Peyer's patch (tissue), 4 donors: ENCODE data around the gene ACACA.

ENCODE experiments used
- POLR2A ChIP-seq, 2 donors: fragments of 450-650 bp; IDR thresholded peaks; one replicate each; pipeline ENCODE4 v1.5.1; 2017; ENCODE audit warnings: antibody characterized with exemption in 2 of 2, mild to moderate bottlenecking in 2 of 2, moderate library complexity in 2 of 2
- TF ChIP-seq, protein P1 (sequence below), 6 experiments: fragments of 450-650 bp in 4 of 6; fragments of 200-600 bp in 2 of 6; sonication (generic) in 1 of 6; IDR thresholded peaks; one replicate each; pipeline ENCODE4 v1.5.1; 2017 to 2019; ENCODE audit warnings: antibody characterized with exemption in 6 of 6, mild to moderate bottlenecking in 3 of 6, moderate library complexity in 1 of 6

DNA sequence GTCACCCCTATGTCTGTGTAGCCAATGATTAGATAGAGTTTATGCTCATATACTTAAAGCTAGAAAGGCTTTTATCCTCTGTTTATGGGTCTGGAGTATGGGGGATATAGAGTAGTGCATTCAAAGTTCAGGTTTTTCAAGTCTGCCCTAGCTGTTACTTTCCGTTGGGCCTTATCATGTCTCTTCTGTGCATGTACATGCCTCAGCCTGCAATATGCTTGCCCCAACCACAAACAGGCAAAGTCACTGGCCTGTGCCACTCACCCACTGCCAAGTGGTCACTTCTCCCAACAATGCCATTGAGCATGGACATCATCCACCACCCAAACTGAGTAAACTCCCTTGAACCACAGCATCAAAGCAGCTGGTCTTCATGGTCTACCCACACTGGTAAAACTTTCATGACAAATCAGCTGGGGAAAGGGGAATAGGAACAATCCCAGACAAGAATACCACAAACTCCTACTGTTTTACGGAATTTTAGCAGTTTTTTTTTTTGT, 101.2 kb downstream of the ACACA start:
- TF ChIP-seq, protein P1, sequence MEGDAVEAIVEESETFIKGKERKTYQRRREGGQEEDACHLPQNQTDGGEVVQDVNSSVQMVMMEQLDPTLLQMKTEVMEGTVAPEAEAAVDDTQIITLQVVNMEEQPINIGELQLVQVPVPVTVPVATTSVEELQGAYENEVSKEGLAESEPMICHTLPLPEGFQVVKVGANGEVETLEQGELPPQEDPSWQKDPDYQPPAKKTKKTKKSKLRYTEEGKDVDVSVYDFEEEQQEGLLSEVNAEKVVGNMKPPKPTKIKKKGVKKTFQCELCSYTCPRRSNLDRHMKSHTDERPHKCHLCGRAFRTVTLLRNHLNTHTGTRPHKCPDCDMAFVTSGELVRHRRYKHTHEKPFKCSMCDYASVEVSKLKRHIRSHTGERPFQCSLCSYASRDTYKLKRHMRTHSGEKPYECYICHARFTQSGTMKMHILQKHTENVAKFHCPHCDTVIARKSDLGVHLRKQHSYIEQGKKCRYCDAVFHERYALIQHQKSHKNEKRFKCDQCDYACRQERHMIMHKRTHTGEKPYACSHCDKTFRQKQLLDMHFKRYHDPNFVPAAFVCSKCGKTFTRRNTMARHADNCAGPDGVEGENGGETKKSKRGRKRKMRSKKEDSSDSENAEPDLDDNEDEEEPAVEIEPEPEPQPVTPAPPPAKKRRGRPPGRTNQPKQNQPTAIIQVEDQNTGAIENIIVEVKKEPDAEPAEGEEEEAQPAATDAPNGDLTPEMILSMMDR (IDR thresholded peaks at IDR 0.05): no peak
- TF ChIP-seq POLR2A (IDR thresholded peaks at IDR 0.05): no peak
